ENCODE measurements around the gene LILRB1.
"Not testable (repeated sequence)": the region's sequence is repeated elsewhere in the genome, so short reads cannot be mapped to it uniquely, and the experiment has no call there.

The LILRB1 gene

DNA sequence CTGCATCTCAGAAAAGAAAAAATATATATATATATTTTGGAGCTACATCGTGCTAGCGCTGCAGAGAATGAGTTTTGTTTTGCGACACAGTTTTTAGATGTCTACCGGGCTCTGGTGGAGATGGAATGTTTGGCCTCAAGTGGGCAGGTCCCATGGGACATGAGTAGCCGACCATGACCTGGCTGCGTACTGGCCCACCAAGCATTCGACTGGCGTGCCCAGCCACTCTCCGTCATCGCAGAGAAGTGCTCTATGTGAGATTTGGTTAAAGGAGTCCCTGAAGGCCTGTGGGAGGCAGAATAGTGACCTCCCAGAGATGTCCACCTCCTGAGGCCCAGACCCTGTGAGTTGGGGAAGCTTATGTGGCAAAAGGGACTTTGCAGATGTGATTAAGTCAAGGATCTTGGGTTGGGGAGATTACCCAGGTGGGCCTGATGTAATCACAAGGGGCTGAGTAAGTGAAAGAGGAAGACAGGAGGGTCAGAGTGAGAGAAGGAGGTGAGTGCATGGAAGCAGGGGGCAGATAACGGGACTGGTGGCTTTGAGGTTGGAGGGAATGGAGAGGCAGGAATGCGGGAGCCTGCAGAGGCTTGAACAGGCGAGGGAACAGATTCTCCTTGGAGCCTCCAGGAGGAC is 31.7 kb downstream of the LILRB1 start:
- no peak for DNase-seq (ENCODE audit: low read depth in 2 of 2)

DNA sequence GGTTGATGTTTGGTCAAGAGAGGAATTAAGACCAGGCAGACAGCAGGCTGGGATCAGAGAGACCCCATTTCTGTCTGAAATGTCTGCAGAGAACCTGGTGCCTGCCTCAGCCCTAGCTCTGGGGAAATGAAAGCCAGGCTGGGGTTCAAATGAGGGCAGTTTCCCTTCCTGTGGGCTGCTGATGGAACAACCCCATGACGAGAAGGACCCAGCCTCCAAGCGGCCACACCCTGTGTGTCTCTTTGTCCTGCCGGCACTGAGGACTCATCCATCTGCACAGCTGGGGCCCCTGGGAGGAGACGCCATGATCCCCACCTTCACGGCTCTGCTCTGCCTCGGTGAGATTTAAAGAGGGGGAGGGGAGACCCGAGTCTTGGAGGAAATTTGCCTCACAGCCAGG is 32.4 kb downstream of the LILRB1 start, which contains the start of gene LILRB4:
TSS of gene LILRB4 (plus strand) at position 256 of the 400 bp plus-strand sequence. CDS start at position 305, 49 bp downstream.
- DNase-seq (ENCODE audit: low read depth in 2 of 2), result no peak

DNA sequence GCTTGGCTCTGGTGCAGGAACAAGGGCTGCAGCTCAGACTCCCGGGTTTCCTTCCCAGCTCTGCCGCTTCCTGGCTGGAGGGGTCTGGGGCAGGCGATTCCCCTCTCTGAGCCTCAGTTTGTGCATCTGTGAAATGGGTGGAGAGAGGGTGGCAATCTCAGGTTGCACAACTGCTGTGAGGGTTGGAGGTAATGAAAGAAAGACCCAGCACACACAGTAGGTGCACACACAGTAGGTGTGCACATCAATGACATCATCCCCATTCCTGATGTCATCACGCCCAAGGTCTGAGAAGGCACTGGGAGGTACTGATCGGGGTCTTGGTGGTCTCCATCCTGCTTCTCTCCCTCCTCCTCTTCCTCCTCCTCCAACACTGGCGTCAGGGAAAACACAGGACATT is 35.2 kb downstream of the LILRB1 start:
- no peak for DNase-seq (ENCODE audit: low read depth in 2 of 2)

DNA sequence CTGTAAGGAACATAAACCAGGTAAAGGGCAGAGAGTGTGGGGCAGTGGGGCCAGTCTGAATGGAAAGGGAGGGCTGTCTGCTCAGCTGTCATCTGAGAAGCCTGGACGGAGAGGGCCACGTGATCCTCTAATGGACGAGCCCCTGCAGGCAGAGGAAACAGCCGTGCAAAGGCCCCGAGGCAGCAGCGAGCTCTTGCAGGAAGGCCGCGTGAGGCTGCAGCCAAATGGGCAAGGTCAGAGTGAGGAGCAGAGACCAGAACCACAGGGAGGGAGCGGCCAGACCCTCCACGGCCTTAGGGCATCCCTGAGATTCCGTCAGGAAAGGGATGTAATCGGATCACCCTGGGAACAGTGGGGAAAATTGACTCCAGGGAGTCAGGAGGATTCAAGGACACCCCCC is 36.9 kb downstream of the LILRB1 start:
- no peak for DNase-seq (ENCODE audit: low read depth in 2 of 2)

DNA sequence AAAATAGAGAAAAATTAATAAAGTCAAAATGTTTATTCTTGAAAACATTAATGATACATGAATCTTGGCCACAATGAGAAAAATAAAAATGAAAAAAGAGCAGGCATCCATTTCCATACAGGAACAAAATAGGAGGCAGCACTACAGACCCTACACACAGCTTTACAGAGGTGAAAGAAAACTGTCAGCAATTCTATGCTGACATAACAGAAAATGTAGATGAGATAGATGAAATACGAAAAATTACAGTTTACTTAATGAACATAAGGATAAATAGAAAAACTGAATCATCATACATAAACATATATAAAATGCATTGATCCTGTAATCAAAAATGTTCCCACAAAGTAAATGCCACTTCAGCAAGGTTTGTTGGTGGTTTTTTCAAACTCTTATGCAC is 38.1 kb downstream of the LILRB1 start:
- no peak for DNase-seq (ENCODE audit: low read depth in 2 of 2)

DNA sequence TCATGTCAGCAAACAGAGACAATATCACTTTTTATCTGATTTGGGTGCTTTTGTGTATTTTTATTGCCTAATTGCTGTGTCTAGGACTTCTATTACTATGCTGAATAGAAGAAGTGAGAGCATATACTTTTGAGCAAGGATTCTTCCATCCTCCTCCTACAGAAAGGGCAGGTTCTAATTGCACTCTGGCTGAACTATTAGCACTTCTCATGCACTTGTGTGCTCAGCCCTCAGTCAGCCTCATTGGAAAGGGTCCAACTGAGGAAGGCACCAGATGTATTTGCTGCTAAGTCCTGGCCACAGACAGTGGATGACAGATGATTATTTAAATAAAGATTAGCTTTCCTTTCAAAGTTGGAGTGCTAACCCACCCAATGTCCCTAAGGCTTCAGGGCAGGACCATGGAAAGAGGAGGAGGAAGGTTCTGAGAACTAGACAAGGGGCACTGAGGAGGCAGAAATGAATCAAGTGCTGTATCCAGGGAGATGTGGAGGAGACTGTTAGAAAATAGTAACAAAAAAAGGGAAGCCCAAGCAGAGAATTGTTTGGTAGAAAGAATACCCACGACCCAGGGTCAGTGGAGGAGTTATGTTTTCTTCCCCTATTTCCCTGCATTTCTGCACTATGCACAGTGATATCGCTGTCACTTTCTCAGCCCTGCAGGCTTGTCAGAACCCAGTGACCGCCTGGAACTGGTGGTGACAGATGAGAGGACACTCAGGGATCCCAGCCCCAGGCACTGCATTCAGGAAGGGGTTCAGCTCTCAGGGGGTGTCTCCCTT is 40.5 kb downstream of the LILRB1 start:
- no peak for DNase-seq (ENCODE audit: low read depth in 2 of 2)

DNA sequence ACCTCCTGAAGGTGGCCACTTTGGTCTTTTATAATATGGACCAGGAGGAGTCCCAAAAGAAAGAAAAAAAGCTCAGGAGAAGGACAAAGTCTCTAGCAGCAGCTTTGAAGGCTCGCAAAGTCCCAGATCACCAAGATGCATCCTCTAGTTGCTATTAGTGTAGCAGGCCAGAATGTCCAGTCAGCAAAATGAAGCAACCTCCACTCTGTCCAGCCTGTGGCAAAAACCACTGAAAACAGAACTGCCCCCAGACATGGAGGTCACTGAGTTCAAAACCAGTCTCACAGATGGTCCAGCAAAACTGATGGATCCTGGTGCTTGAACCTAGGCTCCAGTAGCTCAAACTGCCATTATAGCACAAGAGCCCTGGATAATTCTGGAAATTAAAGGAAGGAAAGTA is 42.9 kb downstream of the LILRB1 start:
- no peak for DNase-seq (ENCODE audit: low read depth in 2 of 2)

DNA sequence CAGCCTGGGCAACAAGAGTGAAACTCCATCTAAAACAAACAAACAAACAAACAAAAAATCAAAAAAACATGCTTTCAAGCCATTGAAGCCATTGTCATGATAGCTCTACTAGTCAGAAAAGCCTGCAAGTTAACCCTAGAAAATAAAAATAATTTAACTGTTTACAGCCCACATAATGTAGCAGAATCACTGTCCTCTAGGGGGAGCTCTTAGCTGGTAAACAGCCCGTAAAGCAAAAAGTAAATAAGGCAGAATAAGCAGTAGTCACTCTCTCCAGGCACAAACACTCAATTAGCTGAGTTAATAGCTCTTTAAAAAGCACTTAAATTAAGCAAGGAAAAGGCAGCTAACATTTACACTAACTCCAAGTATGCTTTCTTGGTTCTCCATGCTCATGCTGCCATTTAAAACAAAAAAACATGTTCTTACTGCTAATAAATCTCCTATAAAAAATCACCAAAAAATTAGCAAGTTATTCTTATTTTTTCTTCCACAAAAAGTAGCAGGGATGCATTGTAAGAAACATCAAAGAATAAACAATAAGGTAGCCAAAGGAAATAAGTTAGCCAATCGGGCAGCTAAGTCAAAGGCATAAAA is 43.8 kb downstream of the LILRB1 start:
- DNase-seq (ENCODE audit: low read depth in 2 of 2), result no peak

DNA sequence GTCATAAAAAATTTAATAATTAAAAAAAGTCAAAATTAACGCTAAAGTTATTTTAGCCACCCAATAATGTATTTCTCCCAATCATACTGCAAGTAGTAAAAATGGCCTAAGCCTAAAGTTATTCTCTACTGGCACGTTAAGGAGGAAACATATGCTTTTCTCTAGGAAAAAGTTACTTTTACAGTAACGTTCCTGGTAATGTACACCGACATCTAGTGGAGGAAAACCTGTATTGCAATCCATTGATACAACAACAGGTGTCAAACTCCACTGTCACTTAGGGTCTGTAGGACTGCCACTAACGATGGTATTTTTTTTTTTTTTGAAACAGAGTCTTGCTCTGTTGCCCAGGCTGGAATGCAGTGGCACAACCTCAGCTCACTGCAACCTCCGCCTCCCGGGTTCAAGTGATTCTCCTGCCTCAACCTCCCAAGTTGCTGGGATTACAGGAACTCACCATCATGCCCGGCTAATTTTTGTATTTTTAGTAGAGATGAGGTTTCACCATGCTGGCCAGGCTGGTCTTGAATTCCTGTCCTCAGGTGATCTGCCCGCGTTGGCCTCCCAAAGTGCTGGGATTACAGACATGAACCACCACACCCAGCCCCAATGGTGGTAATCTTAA is 46.0 kb downstream of the LILRB1 start:
- peak in 1 of 2 experiments; percentile 0 for DNase-seq (ENCODE audit: low read depth in 2 of 2)

DNA sequence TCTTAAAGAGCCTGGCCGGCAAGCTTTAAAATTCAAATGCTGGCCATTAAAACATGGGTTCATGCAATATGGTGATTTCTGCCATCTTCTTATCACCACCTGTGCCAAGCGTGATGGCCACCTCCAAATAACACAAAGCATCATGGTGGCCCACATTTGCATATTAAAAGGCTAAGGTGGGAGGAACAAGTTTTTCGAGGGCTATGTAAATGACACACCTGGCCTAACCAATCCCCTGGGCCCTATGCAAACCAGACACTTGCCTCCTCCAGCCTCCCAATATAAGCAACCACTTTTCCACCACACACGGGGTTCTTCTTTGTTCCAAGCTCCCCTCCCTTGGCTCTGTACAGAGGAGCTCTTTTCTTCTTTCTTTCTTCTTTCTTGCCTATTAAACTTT is 46.9 kb downstream of the LILRB1 start:
- no peak for DNase-seq (ENCODE audit: low read depth in 2 of 2)

DNA sequence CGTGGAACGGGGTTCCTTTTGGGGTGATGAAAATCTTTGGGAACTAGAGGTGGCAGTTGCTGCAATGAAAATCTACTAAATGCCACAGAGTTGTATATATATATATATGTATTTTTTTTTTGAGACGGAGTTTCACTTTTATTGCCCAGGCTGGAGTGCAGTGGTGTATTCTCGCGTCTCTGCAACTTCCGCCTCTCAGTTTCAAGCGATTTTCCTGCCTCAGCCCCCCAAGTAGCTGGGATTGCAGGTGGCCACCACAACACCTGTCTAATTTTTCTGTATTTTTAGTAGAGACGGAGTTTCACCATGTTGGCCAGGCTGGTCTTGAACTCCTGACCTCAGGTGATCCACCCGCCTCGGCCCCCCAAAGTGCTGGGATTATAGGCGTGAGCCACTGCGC is 51.3 kb downstream of the LILRB1 start:
- DNase-seq (ENCODE audit: low read depth in 2 of 2), result not testable (repeated sequence)

DNA sequence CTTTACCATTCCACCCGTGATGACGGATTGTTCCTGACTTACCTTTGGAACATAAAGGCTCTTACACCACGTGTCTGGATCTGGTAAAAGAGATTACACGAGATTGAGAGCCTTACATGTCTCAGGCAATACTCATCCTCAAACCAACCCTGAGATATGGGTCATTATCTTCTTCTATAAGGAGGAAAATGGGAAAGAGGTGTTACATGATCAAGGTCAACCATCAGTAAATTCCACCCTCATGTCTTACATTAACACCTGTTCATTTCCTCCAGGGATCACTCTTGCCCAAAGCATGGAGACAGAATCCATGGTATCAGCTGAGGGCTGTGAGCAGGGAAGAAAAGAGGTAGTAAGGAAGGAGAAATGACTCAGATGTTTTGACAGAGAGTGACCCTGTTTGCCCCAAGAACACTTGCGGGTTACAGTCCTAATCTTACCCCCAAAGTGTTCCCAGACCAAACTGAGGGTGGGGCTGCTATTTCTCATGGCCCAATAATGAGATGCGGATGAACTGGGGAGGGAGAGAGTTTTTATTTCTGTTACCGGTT is 52.1 kb downstream of the LILRB1 start:
- DNase-seq (ENCODE audit: low read depth in 2 of 2), result no peak

DNA sequence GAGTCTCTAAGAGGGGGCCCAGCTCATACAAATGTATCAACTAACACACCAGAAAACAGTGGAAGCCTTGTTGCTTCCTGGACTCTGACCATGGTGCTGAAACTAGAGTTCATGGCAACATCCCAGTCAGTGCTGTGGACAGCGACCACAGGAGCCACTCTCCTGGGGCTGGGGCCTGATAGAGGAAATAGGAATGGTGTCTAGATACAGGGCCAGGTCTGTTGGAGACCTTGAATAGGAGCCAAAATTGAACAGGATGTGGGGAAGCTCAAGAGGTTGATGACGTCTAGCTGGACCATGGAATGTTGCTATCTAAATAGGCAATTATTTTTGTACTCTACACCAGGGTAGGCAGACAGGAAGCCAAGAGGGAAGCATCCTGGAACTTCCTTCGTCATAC is 54.2 kb downstream of the LILRB1 start:
- DNase-seq (ENCODE audit: low read depth in 2 of 2), result no peak
